H1 (cell line): Measurements from ENCODE around the gene MAPRE2. TPM values are rescaled to one million over a fixed set of nuclear protein-coding genes. Genes with fewer than 3 reads are reported as not detected.

Experiments used
- CTCF ChIA-PET: fragments of 300-600 bp; sonication (Branson Sonifier 250); formaldehyde crosslinking; loops from one replicate; lab custom pipeline; 2021; ENCODE audit not compliant: partially characterized antibody; lab: Charles Lee
- POLR2A ChIA-PET: fragments of 300-600 bp; sonication (Branson Sonifier 250); formaldehyde crosslinking; loops from one replicate; lab custom pipeline; 2021; ENCODE audit warnings: inconsistent platforms; ENCODE audit not compliant: partially characterized antibody; lab: Charles Lee
- DNase-seq, 2 experiments: peaks; one replicate each; pipeline versions ENCODE4 v3.0.0 to v3.0.0-alpha.2; 2010 to 2022; ENCODE audit warnings: low spot score in 2 of 2, low read depth in 1 of 2, mixed read lengths in 1 of 2
- FAIRE-seq: peaks from 2 replicates; lab custom pipeline; 2011; peaks lifted over from hg19 to GRCh38; lab: Jason Lieb, UNC
- H2AFZ ChIP-seq: 2 replicates; pipeline ENCODE4 v1.8.1; 2012; ENCODE audit warnings: low read length, inconsistent platforms
- H2AK5ac ChIP-seq: 2 replicates; pipeline ENCODE4 v1.6.1; 2013; ENCODE audit warnings: low read depth, low read length
- H2BK120ac ChIP-seq: replicated peaks from 2 replicates; pipeline ENCODE3; 2013; ENCODE audit warnings: low read depth, low read length, inconsistent platforms
- H2BK12ac ChIP-seq: 2 replicates; pipeline ENCODE4 v1.6.1; 2013; ENCODE audit warnings: low read depth, low read length
- H2BK15ac ChIP-seq: 2 replicates; pipeline ENCODE4 v1.6.1; 2013; ENCODE audit warnings: low read length
- H2BK20ac ChIP-seq: 2 replicates; pipeline ENCODE4 v1.6.1; 2013; ENCODE audit warnings: low read length
- H2BK5ac ChIP-seq: 2 replicates; pipeline ENCODE4 v1.6.1; 2013; ENCODE audit warnings: low read depth, low read length
- H3K14ac ChIP-seq: 2 replicates; pipeline ENCODE4 v1.6.1; 2013; ENCODE audit warnings: inconsistent platforms; ENCODE audit not compliant: insufficient read length
- H3K18ac ChIP-seq: 2 replicates; pipeline ENCODE4 v1.6.1; 2013; ENCODE audit warnings: low read length; ENCODE audit errors: extremely low read depth
- H3K23ac ChIP-seq: 2 replicates; pipeline ENCODE4 v1.6.1; 2013; ENCODE audit warnings: inconsistent platforms; ENCODE audit not compliant: insufficient read length
- H3K23me2 ChIP-seq: 2 replicates; pipeline ENCODE4 v1.6.1; 2013; ENCODE audit warnings: low read depth, low read length
- H3K27ac ChIP-seq: 2 replicates; pipeline ENCODE4 v1.6.1; 2011; ENCODE audit warnings: low read depth, low read length, inconsistent platforms
- H3K27me3 ChIP-seq, 4 experiments: replicated peaks in 1 of 4; 1 replicate in 1 of 4; 2 replicates in 3 of 4; pipeline versions ENCODE4 v1.6.1 to v1.8.1; 2011 to 2013; ENCODE audit warnings: low read length in 3 of 4, mild to moderate bottlenecking in 3 of 4, inconsistent platforms in 2 of 4, mixed read lengths in 2 of 4, moderate library complexity in 1 of 4; ENCODE audit not compliant: control insufficient read depth in 3 of 4, insufficient read depth in 3 of 4; ENCODE audit errors: extremely low read depth in 1 of 4
- H3K36me3 ChIP-seq, 4 experiments: 2 replicates each; pipeline versions ENCODE4 v1.6.1 to v1.8.1; 2011 to 2013; ENCODE audit warnings: mild to moderate bottlenecking in 4 of 4, low read length in 3 of 4, moderate library complexity in 2 of 4, control low read depth in 1 of 4, inconsistent platforms in 1 of 4; ENCODE audit not compliant: insufficient read depth in 4 of 4, control insufficient read depth in 2 of 4
- H3K4ac ChIP-seq: replicated peaks from 2 replicates; pipeline ENCODE3; 2013; ENCODE audit warnings: low read length, low read depth, mixed read lengths, inconsistent platforms; ENCODE audit not compliant: insufficient read length
- H3K4me1 ChIP-seq, 4 experiments: replicated peaks in 1 of 4; 1 replicate in 1 of 4; 2 replicates in 3 of 4; pipeline versions ENCODE4 v1.6.1 to v1.8.1; 2011 to 2013; ENCODE audit warnings: low read length in 3 of 4, inconsistent platforms in 2 of 4, mixed read lengths in 1 of 4; ENCODE audit not compliant: insufficient read depth in 4 of 4, control insufficient read depth in 3 of 4
- H3K4me2 ChIP-seq, 2 experiments: 2 replicates each; pipeline versions ENCODE4 v1.6.1 to v1.8.1; 2011 to 2013; ENCODE audit warnings: low read depth in 2 of 2, low read length in 2 of 2, control low read depth in 1 of 2, inconsistent platforms in 1 of 2, mild to moderate bottlenecking in 1 of 2; ENCODE audit not compliant: insufficient read depth in 1 of 2
- H3K4me3 ChIP-seq, 4 experiments: fragments of 200-600, 300-600 bp in 1 of 4; sonication (generic), shearing (Covaris generic), sonication (Bioruptor Twin) in 1 of 4; 2 replicates each; pipeline versions ENCODE4 v1.5.1 to v1.8.1; 2011 to 2016; ENCODE audit warnings: low read length in 4 of 4, low read depth in 3 of 4, control low read depth in 2 of 4, inconsistent platforms in 2 of 4, mild to moderate bottlenecking in 2 of 4, mixed read lengths in 1 of 4, moderate library complexity in 1 of 4; ENCODE audit not compliant: insufficient read depth in 2 of 4; ENCODE audit errors: extremely low read depth in 1 of 4
- H3K56ac ChIP-seq: replicated peaks from 2 replicates; pipeline ENCODE3; 2013; ENCODE audit warnings: low read depth, mild to moderate bottlenecking, mixed read lengths, low read length, inconsistent platforms; ENCODE audit not compliant: insufficient read length
- H3K79me1 ChIP-seq: 2 replicates; pipeline ENCODE4 v1.6.1; 2013; ENCODE audit warnings: low read depth, low read length, control low read depth
- H3K79me2 ChIP-seq, 2 experiments: 2 replicates each; pipeline versions ENCODE4 v1.6.1 to v1.8.1; 2012 to 2013; ENCODE audit warnings: low read length in 2 of 2, mild to moderate bottlenecking in 2 of 2, inconsistent platforms in 1 of 2; ENCODE audit not compliant: insufficient read depth in 2 of 2, control insufficient read depth in 1 of 2
- H3K9ac ChIP-seq, 4 experiments: replicated peaks in 1 of 4; 1 replicate in 1 of 4; 2 replicates in 3 of 4; pipeline versions ENCODE4 v1.6.1 to v1.8.1; 2011 to 2013; ENCODE audit warnings: low read depth in 3 of 4, low read length in 3 of 4, control low read depth in 2 of 4, mild to moderate bottlenecking in 2 of 4, moderate library complexity in 2 of 4, inconsistent platforms in 1 of 4; ENCODE audit errors: extremely low read depth in 1 of 4
- H3K9me3 ChIP-seq, 2 experiments: 2 replicates each; pipeline versions ENCODE4 v1.6.1 to v1.8.1; 2012 to 2013; ENCODE audit warnings: mild to moderate bottlenecking in 2 of 2, moderate library complexity in 2 of 2, control low read depth in 1 of 2, inconsistent platforms in 1 of 2, low read depth in 1 of 2, low read length in 1 of 2, mixed read lengths in 1 of 2; ENCODE audit not compliant: insufficient read depth in 2 of 2
- H4K20me1 ChIP-seq, 2 experiments: replicated peaks in 1 of 2; 2 replicates each; pipeline versions ENCODE3 to v1.8.1; 2011 to 2013; ENCODE audit warnings: inconsistent platforms in 2 of 2, low read length in 2 of 2, mild to moderate bottlenecking in 1 of 2; ENCODE audit not compliant: insufficient read depth in 2 of 2, control insufficient read depth in 1 of 2
- H4K5ac ChIP-seq: 2 replicates; pipeline ENCODE4 v1.6.1; 2013; ENCODE audit warnings: low read length, low read depth, mixed read lengths, inconsistent platforms; ENCODE audit not compliant: insufficient read length
- H4K8ac ChIP-seq: 2 replicates; pipeline ENCODE4 v1.8.0; 2013; ENCODE audit warnings: mild to moderate bottlenecking, moderate library complexity, low read length, inconsistent platforms; ENCODE audit not compliant: insufficient read depth; ENCODE audit errors: extremely low read depth
- H4K91ac ChIP-seq: replicated peaks from 2 replicates; pipeline ENCODE3; 2013; ENCODE audit warnings: low read length, mixed read lengths, inconsistent platforms; ENCODE audit not compliant: insufficient read length
- POLR2A ChIP-seq, 2 experiments: IDR thresholded peaks; 1 replicate in 1 of 2; 2 replicates in 1 of 2; pipeline ENCODE4 v1.6.1; 2011; ENCODE audit warnings: low read depth in 2 of 2, low read length in 2 of 2, mild to moderate bottlenecking in 2 of 2; ENCODE audit errors: control extremely low read depth in 1 of 2
- SIN3A ChIP-seq, 2 experiments: IDR thresholded peaks in 1 of 2; conservative IDR thresholded peaks in 1 of 2; 2 replicates each; pipeline ENCODE4 v1.6.1; 2011 to 2012; ENCODE audit warnings: low read length in 2 of 2, improper control_type of control experiment in 1 of 2, low read depth in 1 of 2, mild to moderate bottlenecking in 1 of 2
- SIRT6 ChIP-seq: IDR thresholded peaks from one replicate; pipeline ENCODE4 v1.7.1; 2012; ENCODE audit warnings: low read length, inconsistent platforms
- SP1 ChIP-seq: IDR thresholded peaks from 2 replicates; pipeline ENCODE4 v1.6.1; 2011; ENCODE audit warnings: low read depth, low read length
- SP2 ChIP-seq: IDR thresholded peaks from 2 replicates; pipeline ENCODE4 v1.6.1; 2012; ENCODE audit warnings: mild to moderate bottlenecking, low read length, inconsistent platforms
- WGBS, 2 experiments: shearing (Covaris generic) in 1 of 2; methylation state at CpG; one replicate each; pipeline versions ENCODE4 v1.1.6 to v1.1.7; 2013 to 2015; ENCODE audit warnings: low lambda C conversion rate in 2 of 2, mixed read lengths in 2 of 2, inconsistent platforms in 1 of 2, low coverage in 1 of 2, missing lambda C conversion rate in 1 of 2; ENCODE audit not compliant: insufficient replicate concordance in 2 of 2, insufficient coverage in 1 of 2, insufficient read length in 1 of 2; ENCODE audit errors: extremely low coverage in 1 of 2, missing lambda C conversion rate in 1 of 2; 5-methylcytosine and 5-hydroxymethylcytosine counted together
- polyA plus RNA-seq, 7 experiments: library from polyadenylated mRNA; depleted of rRNA in 3 of 7; stranded (reverse) in 5 of 7; unstranded in 2 of 7; fragments of >200 nt in 5 of 7; fragments of 200-250 nt in 2 of 7; gene quantifications; 1 replicate in 5 of 7; 2 replicates in 1 of 7; 4 replicates in 1 of 7; pipeline versions ENCODE4 v1.2.1 to v1.2.3, GENCODE V29; 2011 to 2013; ENCODE audit warnings: missing spikeins in 2 of 7, mixed read lengths in 2 of 7
- total RNA-seq: library from RNA; stranded (reverse); fragmentation: NEBNext Ultra II Directional; extraction: Animal tissue kit (Norgen Biotek cat#: 25700); gene quantifications from 2 replicates; pipeline ENCODE4 v1.2.1, GENCODE V29; 2021
- TF ChIP-seq, protein P1 (sequence below): IDR thresholded peaks from 2 replicates; pipeline ENCODE4 v1.6.1; 2012; ENCODE audit warnings: inconsistent platforms
- TF ChIP-seq, protein P2 (sequence below): IDR thresholded peaks from 2 replicates; pipeline ENCODE4 v1.6.1; 2011; ENCODE audit warnings: low read depth, mild to moderate bottlenecking, low read length; ENCODE audit not compliant: insufficient read depth

MAPRE2 gene
- total and polyA plus RNA-seq, 2 of the 8 experiments (the other 6 are each of a cell fraction or from before 2014, with no cell fraction given): 32.6 to 33.1 TPM

DNA sequence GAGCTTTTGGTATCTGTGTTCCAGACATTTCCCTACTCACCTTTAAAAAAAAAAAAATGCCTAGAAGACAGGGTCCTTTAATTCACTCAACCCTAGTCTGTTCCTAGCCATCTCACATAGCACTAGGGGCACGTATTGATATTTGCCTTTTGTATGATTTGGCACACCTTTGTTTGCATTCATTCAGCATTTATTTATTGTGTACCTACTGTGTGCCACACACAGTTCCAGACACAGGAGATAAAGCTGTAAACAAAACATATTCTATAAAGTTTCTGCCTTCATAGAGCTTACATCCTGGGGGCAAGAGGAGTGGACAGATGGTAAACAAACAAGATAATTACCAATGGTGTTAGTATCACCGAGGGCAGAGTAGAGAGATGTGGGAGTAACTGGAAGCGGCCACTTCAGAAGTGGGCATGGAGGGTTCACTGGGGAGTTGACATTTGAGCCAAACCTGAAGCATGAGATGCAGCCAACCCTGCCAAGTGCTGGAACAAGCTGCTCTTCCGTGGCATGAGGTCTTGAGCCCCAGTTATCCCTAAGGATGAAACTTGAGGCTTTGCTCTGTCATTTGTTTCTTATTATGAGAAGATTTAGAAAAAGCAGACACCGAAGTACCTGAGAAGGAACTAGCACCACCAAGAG, 18.2 kb downstream of the MAPRE2 start:
- POLR2A ChIA-PET: interaction anchor here (1.2 kb wide), 2 partner anchors 8 to 17 kb away, joined by 3 to 5 read pairs; no protein-coding TSS in a partner anchor
- H3K4me2 ChIP-seq: no peak overlapping the region

More for the DNA sequence above, 18.2 kb downstream of the MAPRE2 start:
- H2BK15ac ChIP-seq: no peak overlapping the region
- H3K4me3 ChIP-seq: no peak overlapping the region
- H3K79me2 ChIP-seq: peaks cover 0 to 29% of the 10 kb centered on the region in 2 experiments; a peak in 1 of 4 replicates
- H2BK20ac ChIP-seq: no peak overlapping the region
- H2BK12ac ChIP-seq: no peak overlapping the region
- H2BK120ac ChIP-seq: no peak overlapping the region
- no peaks in the 10 kb centered on the region; the same call in 1 of the 2 replicates for H3K79me1 ChIP-seq
- H3K56ac ChIP-seq: no peak overlapping the region
- H3K23me2 ChIP-seq: no peaks in the 10 kb centered on the region; the same call in 1 of the 2 replicates
- no peak overlapping the region for H3K14ac ChIP-seq
- no peak overlapping the region for H3K23ac ChIP-seq
- no peaks in the 10 kb centered on the region for H3K36me3 ChIP-seq
- no peak for FAIRE-seq
- TF ChIP-seq SP2: no peak
- TF ChIP-seq SIN3A (conservative IDR thresholded peaks at IDR 0.05 in 1 of 2, IDR thresholded peaks at IDR 0.05 in 1 of 2; ENCODE audit: low read depth in 1 of 2, low read length in 2 of 2): no peak
- TF ChIP-seq, protein P1, sequence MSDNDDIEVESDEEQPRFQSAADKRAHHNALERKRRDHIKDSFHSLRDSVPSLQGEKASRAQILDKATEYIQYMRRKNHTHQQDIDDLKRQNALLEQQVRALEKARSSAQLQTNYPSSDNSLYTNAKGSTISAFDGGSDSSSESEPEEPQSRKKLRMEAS: no peak
- no peak for TF ChIP-seq POLR2A (IDR thresholded peaks at IDR 0.05; ENCODE audit: control extremely low read depth in 1 of 2, low read depth in 2 of 2, low read length in 2 of 2)
- TF ChIP-seq SP1: no peak
- no peak for TF ChIP-seq SIRT6
- TF ChIP-seq, protein P2, sequence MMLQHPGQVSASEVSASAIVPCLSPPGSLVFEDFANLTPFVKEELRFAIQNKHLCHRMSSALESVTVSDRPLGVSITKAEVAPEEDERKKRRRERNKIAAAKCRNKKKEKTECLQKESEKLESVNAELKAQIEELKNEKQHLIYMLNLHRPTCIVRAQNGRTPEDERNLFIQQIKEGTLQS: no peak
- TF ChIP-seq, all 59 proteins: peak for 0
- H4K20me1 ChIP-seq: no peaks in the 10 kb centered on the region
- no peak overlapping the region for H3K27ac ChIP-seq
- no peaks in the 10 kb centered on the region for H3K9me3 ChIP-seq
- 0 out of 2 replicates have a peak overlapping the region, but pooled peaks have one; percentile 28 for H2AK5ac ChIP-seq
- 86% methylated on average over 5 of the region's 5 CpGs; no CpG with 5 or more reads in 1 of the 2 experiments for WGBS, 2 experiments
- no peak overlapping the region for H2AFZ ChIP-seq
- no peak for DNase-seq
- H4K91ac ChIP-seq: no peak overlapping the region
- CTCF ChIA-PET: interaction anchor here (0.8 to 2.9 kb wide), 4 partner anchors 15 to 84 kb away, joined by 3 to 8 read pairs (median 4); no protein-coding TSS in a partner anchor
- no peak overlapping the region for H2BK5ac ChIP-seq
- H3K9ac ChIP-seq: no peak overlapping the region
- no peak overlapping the region for H3K18ac ChIP-seq
- H3K27me3 ChIP-seq: no peaks in the 10 kb centered on the region
- no peak overlapping the region for H3K4ac ChIP-seq
- no peak overlapping the region for H4K8ac ChIP-seq
- peaks cover 0 to 6% (median 6%) of the 10 kb centered on the region in 4 experiments; a peak in 4 of 7 replicates for H3K4me1 ChIP-seq
- no peak overlapping the region for H4K5ac ChIP-seq
